Body of pancreas (tissue), 4 donors: ENCODE data around the gene TEX44. TPM values are rescaled to one million over a fixed set of nuclear protein-coding genes. Genes with fewer than 3 reads are reported as not detected.

Experiments
- ATAC-seq: fragments of 150-250 bp; one replicate; pipeline ENCODE4 v1.9.1; 2016
- DNase-seq, 4 donors: peaks; one replicate each; pipeline ENCODE4 v3.0.0-alpha.2; 2019
- H3K27ac ChIP-seq, 4 donors: fragments of 200-600 bp; sonication (generic); 1 replicate in 3 of 4; 2 replicates in 1 of 4; pipeline versions ENCODE4 v1.5.1 to v1.6.1; 2016 to 2019; ENCODE audit warnings: mild to moderate bottlenecking in 1 of 4, mixed read lengths in 1 of 4, moderate library complexity in 1 of 4
- H3K27me3 ChIP-seq, 2 donors: fragments of 200-600 bp; sonication (generic); one replicate each; pipeline ENCODE4 v1.6.0; 2016; ENCODE audit warnings: mild to moderate bottlenecking in 1 of 2
- H3K36me3 ChIP-seq, 2 donors: fragments of 200-600 bp; sonication (generic); replicated peaks in 1 of 2; 2 replicates each; pipeline ENCODE4 v1.5.1; 2016; ENCODE audit warnings: low read depth in 2 of 2; ENCODE audit not compliant: insufficient read depth in 1 of 2
- H3K4me1 ChIP-seq: fragments of 200-600 bp; sonication (generic); one replicate; pipeline ENCODE4 v1.6.0; 2016
- H3K4me3 ChIP-seq, 2 donors: fragments of 200-600 bp; sonication (generic); 1 replicate in 1 of 2; 2 replicates in 1 of 2; pipeline ENCODE4 v1.5.1; 2016 to 2019
- H3K9me3 ChIP-seq, 3 donors: fragments of 200-600 bp; sonication (generic); 1 replicate in 2 of 3; 2 replicates in 1 of 3; pipeline ENCODE4 v1.5.1; 2016
- POLR2A ChIP-seq, 3 donors: fragments of 450-650 bp; IDR thresholded peaks; one replicate each; pipeline ENCODE4 v1.6.1; 2016; ENCODE audit warnings: antibody characterized with exemption in 3 of 3, mild to moderate bottlenecking in 2 of 3
- WGBS, 2 donors: methylation state at CpG; one replicate each; pipeline ENCODE4 v1.1.5; 2017; 5-methylcytosine and 5-hydroxymethylcytosine counted together
- intact Hi-C: fragments of 100-400 bp; cut with DNase I; formaldehyde crosslinking; loops from one replicate; pipeline ENCODE4 v1.15.1; 2023
- total RNA-seq, 2 donors: library from RNA; depleted of rRNA; stranded (reverse); fragments of >200 nt; gene quantifications; one replicate each; pipeline ENCODE4 v1.1.0, GENCODE V29; 2016
- TF ChIP-seq, protein P1 (sequence below), 7 experiments: fragments of 450-650 bp in 4 of 7; fragments of 200-600 bp in 3 of 7; sonication (generic) in 3 of 7; IDR thresholded peaks; one replicate each; pipeline ENCODE4 v1.5.1; 2016 to 2019; ENCODE audit warnings: antibody characterized with exemption in 7 of 7

Gene TEX44
- total RNA-seq, 2 donors from 2014 or later = not detected

DNA sequence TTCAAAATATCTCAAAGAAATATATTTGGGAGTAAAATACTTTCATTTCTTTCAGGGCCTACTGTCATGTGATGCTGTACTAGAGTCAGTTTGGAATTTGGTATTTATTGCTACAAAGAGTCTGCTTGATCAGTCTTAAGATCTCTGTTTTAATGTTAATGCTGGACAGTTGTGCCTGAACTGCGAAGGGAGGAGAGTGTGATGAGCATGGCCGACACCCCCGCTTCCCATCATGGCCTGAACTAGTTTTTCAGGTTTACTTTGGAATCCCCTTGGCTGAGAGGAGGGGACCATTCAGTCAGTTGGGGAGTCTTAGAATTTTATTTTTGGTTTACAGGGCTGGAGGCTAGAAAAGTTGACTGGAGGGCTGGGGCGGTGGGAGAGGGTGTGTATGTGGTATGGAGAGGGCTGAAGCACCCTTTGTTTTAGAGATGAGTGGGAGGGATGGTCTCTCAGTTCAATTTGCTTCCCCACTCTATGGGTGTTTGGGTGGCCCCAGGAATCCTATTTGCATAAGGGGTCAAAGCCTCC, 20.9 kb upstream of the TEX44 start:
- Histone ChIP-seq H3K36me3 (no peaks in the 10 kb centered on the region), H3K27ac (no peak overlapping the region), H3K27me3 (no peaks in the 10 kb centered on the region), H3K4me1 (no peaks in the 10 kb centered on the region), H3K9me3 (no peaks in the 10 kb centered on the region), H3K4me3 (no peak overlapping the region)
- TF ChIP-seq, protein P1, sequence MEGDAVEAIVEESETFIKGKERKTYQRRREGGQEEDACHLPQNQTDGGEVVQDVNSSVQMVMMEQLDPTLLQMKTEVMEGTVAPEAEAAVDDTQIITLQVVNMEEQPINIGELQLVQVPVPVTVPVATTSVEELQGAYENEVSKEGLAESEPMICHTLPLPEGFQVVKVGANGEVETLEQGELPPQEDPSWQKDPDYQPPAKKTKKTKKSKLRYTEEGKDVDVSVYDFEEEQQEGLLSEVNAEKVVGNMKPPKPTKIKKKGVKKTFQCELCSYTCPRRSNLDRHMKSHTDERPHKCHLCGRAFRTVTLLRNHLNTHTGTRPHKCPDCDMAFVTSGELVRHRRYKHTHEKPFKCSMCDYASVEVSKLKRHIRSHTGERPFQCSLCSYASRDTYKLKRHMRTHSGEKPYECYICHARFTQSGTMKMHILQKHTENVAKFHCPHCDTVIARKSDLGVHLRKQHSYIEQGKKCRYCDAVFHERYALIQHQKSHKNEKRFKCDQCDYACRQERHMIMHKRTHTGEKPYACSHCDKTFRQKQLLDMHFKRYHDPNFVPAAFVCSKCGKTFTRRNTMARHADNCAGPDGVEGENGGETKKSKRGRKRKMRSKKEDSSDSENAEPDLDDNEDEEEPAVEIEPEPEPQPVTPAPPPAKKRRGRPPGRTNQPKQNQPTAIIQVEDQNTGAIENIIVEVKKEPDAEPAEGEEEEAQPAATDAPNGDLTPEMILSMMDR (IDR thresholded peaks at IDR 0.05) = no peak
- TF ChIP-seq POLR2A (IDR thresholded peaks at IDR 0.05) = no peak
- ATAC-seq (no peak), DNase-seq (no peak)
- intact Hi-C loops = no loop called here
- 77 to 81% methylated on average over 4 of the region's 4 CpGs for WGBS, 2 donors

DNA sequence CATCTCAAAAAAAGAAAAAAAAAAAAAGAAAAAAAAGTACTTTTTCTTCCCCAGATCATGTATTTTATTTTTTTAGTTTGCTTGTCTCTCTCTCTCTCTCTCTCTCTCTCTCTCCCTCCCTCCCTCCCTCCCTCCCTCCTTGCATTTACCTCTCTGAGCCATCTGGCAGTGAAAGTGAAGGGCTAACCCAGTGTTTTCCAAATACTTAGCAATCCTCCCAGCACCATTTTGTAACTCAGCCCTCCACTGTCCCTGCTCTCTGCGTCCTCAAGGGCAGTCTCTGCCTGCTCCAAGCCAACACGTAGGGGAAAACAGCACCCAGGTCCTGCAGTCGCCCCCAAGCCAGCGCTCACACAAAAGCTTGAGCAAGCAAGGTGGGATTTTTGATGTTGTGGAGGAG, 19.6 kb upstream of the TEX44 start:
- no peaks in the 10 kb centered on the region for H3K9me3 ChIP-seq
- no peak for ATAC-seq
- H3K27me3 ChIP-seq = no peaks in the 10 kb centered on the region
- H3K4me1 ChIP-seq = no peaks in the 10 kb centered on the region
- H3K36me3 ChIP-seq = no peaks in the 10 kb centered on the region
- H3K4me3 ChIP-seq = no peak overlapping the region
- no peak for DNase-seq
- no peak for TF ChIP-seq POLR2A (IDR thresholded peaks at IDR 0.05)
- TF ChIP-seq, protein P1 (IDR thresholded peaks at IDR 0.05) = no peak
- H3K27ac ChIP-seq = no peak overlapping the region
- intact Hi-C loops = no loop called here
- 69 to 78% methylated on average over 4 of the region's 4 CpGs for WGBS, 2 donors

GRCh38 chr2:231573698-231574421, 18.8 kb upstream of the TEX44 start:
- TF ChIP-seq, protein P1 (IDR thresholded peaks at IDR 0.05) = no peak
- TF ChIP-seq POLR2A (IDR thresholded peaks at IDR 0.05) = no peak
- no peaks in the 10 kb centered on the region for H3K36me3 ChIP-seq
- intact Hi-C loops = no loop called here
- ATAC-seq (no peak), DNase-seq (no peak)
- no peaks in the 10 kb centered on the region for H3K27me3 ChIP-seq
- 68 to 76% methylated on average over 8 to 15 of the region's 15 CpGs for WGBS, 2 donors
- H3K4me1 ChIP-seq = no peaks in the 10 kb centered on the region
- no peaks in the 10 kb centered on the region for H3K9me3 ChIP-seq
- H3K27ac ChIP-seq = no peak overlapping the region
- no peak overlapping the region for H3K4me3 ChIP-seq

- Histone ChIP-seq H3K4me1 (no peaks in the 10 kb centered on the region), H3K27me3 (no peaks in the 10 kb centered on the region), H3K9me3 (no peaks in the 10 kb centered on the region), H3K36me3 (no peaks in the 10 kb centered on the region), H3K27ac (no peak overlapping the region), H3K4me3 (no peak overlapping the region)
- intact Hi-C loops = no loop called here
- ATAC-seq (no peak), DNase-seq (no peak)
- no peak for TF ChIP-seq POLR2A (IDR thresholded peaks at IDR 0.05)
- TF ChIP-seq, protein P1 (IDR thresholded peaks at IDR 0.05) = no peak
- 73 to 85% methylated on average over 5 to 10 of the region's 10 CpGs for WGBS, 2 donors
Measured at GRCh38 chr2:231575612-231576256, 16.9 kb upstream of the TEX44 start.
